Measurements from ENCODE around the gene OR6B3. TPM values are rescaled to one million over a fixed set of nuclear protein-coding genes. Genes with fewer than 3 reads are reported as not detected.

OR6B3 gene
- total and polyA plus RNA-seq, 12 donors, result not detected

- TF ChIP-seq CTCF (IDR thresholded peaks at IDR 0.05) (no peak), POLR2A (IDR thresholded peaks at IDR 0.05) (no peak)
- Histone ChIP-seq H3K27me3 (no peaks in the 10 kb centered on the region), H3K36me3 (replicated peaks in 1 of 2) (peaks cover 0 to 70% of the 10 kb centered on the region in 2 donors), H3K27ac (no peak overlapping the region), H3K4me3 (no peak overlapping the region), H3K9me3 (replicated peaks in 1 of 3) (no peaks in the 10 kb centered on the region), H3K4me1 (replicated peaks in 1 of 2) (no peaks in the 10 kb centered on the region)
- 80 to 91% (median 89%) methylated on average over 11 of the region's 11 CpGs for WGBS, 4 donors
- intact Hi-C loops (cut with DNase I), result no loop called here
- DNase-seq, result no peak
Measured at GRCh38 chr2:240000671-240001070, 52.6 kb downstream of the OR6B3 start.

- no peaks in the 10 kb centered on the region for H3K27me3 ChIP-seq
- H3K36me3 ChIP-seq (replicated peaks in 1 of 2), result peaks cover 0 to 44% of the 10 kb centered on the region in 2 donors
- no peak overlapping the region for H3K4me3 ChIP-seq
- no peak for TF ChIP-seq POLR2A (IDR thresholded peaks at IDR 0.05)
- TF ChIP-seq CTCF (IDR thresholded peaks at IDR 0.05), result no peak
- intact Hi-C loops (cut with DNase I), result loop anchor here in 1 of 2 donors (10.0 kb wide), 1 partner anchor 173 kb away; no protein-coding TSS in a partner anchor
- no peaks in the 10 kb centered on the region for H3K4me1 ChIP-seq (replicated peaks in 1 of 2)
- no peaks in the 10 kb centered on the region for H3K9me3 ChIP-seq (replicated peaks in 1 of 3)
- no peak for DNase-seq
- H3K27ac ChIP-seq, result no peak overlapping the region
- WGBS, 4 donors, result 81 to 85% (median 84%) methylated on average over 9 of the region's 9 CpGs
Measured at GRCh38 chr2:239997686-239998409, 55.5 kb downstream of the OR6B3 start.

Other genes starting within 250 kb of the OR6B3 start
- 100 to 1,000 TPM; 170 to 282 (median 182) TPM for gene NDUFA10, start 28.2 kb downstream of the OR6B3 start, total RNA-seq
- 100 to 1,000 TPM; 106 to 191 (median 121) TPM for gene NDUFA10, start 28.2 kb downstream of the OR6B3 start, polyA plus RNA-seq
- gene OR6B2, start 23.1 kb downstream of the OR6B3 start, total RNA-seq, result not detected
- gene OR6B2, start 23.1 kb downstream of the OR6B3 start, polyA plus RNA-seq, result under 1 TPM in 1 of 3 donors, not detected in 2; 0.03 TPM
- 100 to 1,000 TPM; 123 to 469 (median 149) TPM for gene COPS9, start 82.8 kb upstream of the OR6B3 start, total RNA-seq
- gene COPS9, start 82.8 kb upstream of the OR6B3 start, polyA plus RNA-seq, result 100 to 1,000 TPM in 2 of 3 donors, 10 to 100 TPM in 1; 63.7 to 301 (median 262) TPM
- gene OTOS, start 87.1 kb upstream of the OR6B3 start, total RNA-seq, result not detected
- gene OTOS, start 87.1 kb upstream of the OR6B3 start, polyA plus RNA-seq, result not detected